HG03354 (cell line): ENCODE results near the gene ELL2.
"Not testable (repeated sequence)": the region's sequence is repeated elsewhere in the genome, so short reads cannot be mapped to it uniquely, and the experiment has no call there.

Experiments used
- ATAC-seq: cut with Tn5 transposase; IDR thresholded peaks from one replicate; pipeline ENCODE4 v1.9.1; 2021; ENCODE audit warnings: mild to moderate bottlenecking; ENCODE audit not compliant: unreplicated experiment, poor library complexity, severe bottlenecking

ELL2 gene

DNA sequence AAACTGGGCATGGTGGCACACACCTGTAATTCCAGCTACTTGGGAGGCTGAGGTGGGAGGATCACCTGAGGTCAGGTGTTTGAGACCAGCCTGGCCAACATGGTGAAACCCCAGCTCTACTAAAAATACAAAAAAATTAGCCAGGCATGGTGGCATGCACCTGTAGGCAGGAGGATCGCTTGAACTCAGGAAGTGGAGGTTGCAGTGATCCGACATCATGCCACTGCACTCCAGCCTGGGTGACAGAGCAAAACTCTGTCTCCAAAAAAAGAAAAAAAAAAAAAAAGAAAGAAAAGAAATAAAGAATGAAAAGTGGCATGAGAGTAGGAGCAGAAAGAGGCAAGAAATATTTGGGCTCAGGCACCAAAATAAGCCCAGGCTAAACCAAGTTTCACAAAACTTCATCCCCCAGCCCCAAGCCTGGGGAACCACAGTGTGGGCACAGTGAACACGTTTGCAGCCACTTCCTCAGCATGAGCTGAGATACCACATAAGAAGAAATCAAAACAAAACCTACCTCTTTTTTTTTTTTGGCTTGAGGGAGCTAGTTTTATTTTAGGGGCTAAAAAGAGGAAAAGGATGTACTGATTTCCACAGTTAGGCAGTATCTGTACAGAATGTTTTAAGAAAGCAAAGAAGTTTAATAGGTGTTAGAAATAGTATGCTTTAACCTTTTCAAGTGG lies 92.3 kb downstream of the ELL2 start:
- peak; percentile 50 for ATAC-seq

DNA sequence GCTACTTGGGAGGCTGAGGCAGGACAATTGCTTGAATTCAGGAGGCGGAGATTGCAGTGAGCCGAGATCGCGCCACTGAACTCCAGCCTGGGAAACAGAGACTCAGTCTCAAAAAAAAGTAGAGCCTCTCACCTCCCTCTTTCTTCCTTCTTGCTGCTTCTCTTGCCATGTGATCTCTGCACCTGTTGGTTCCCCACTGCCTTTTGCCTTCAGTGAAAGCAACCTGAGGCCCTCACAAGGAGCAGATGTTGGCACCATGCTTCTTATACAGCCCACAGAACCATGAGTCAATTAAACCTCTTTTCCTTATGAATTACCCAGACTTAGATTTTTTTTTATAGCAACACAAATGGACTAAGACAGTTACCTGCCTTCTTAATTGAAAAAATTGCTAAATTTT lies 93.5 kb downstream of the ELL2 start:
- ATAC-seq, result no peak

DNA sequence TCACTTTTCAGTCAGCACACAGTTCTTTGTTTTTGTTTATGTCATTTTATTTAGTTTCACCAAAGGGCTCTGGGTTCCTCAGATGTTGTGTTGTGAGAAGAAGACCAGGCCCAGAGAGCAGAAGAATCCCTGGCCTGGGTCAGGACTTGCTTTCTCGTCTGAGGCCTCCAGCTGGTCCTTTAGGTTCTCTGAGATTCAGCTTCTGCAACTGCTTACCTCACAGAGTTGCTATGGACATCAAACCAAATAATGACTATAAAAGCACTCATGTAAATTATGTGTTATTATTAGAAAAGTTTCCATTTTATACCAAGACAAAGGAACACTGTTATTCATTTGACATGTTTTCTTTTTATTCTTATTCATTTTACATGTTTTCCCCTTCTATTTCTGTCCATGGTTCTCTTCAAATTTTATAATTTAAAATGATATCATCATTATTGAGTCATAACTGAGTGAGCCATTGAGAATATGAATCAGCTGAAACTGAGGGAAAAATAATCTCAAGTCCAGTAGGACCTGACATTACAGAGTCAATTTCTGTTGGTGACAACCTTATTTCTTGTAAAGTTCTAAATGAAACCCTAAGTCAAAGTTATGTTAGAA lies 95.1 kb downstream of the ELL2 start:
- peak; percentile 28 for ATAC-seq

- no peak for ATAC-seq
These were observed 96.6 kb downstream of the ELL2 start for GRCh38 chr5:95864944-95865504.

- no peak for ATAC-seq
These were observed 97.2 kb downstream of the ELL2 start for GRCh38 chr5:95864456-95864855.

DNA sequence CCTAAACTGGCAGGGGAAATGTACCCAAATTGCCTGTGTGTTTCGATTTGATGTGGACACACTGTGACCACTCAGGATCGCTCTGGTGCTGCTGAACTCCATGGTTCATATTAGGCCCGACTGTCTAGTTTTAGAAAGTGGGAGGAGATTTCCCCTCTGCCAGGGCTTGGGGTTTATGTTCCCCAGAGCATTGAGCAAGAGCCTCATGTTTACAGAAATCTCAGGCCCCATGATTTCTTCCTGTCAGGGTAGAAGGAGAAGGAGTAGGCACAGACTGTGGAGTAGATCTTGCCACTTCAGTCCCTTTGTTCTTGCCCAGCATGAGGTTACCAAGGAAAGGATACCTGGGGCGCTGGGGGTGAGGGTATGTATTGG lies 98.3 kb downstream of the ELL2 start:
- no peak for ATAC-seq

GRCh38 chr5:95862671-95863382 lies 98.8 kb downstream of the ELL2 start:
- ATAC-seq, result no peak

- ATAC-seq, result no peak
These were observed 99.6 kb downstream of the ELL2 start for GRCh38 chr5:95861864-95862561.

DNA sequence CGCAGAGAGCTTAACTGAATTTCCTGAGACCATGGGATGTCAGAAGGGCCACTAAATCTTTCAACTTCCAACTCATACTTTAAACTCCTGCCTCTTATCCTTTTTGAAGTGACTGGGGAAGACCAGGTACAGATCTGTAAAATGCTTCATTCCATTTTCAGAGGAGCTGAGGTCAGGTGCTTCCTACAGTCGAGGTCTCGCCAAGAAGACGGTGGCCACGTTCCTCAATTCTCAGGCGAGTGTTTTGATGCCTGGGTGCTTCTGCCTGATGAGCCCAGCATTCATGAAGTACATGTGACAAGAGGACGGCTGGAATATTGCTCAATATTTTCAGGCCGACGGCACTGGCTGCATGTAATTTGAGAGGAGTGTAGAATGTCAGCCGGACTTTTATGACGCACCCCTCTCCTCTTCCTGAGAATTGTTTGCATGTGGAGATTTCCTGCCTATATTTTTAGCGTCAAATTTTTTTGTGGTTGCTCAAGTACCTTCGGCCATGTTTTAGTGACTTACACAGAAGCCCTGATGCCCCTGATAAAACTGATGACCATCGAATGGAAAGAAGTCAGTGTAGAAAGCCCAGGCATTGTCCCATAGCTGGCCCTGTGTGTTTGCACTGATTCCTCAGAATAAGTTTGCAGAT lies 100.3 kb downstream of the ELL2 start:
- no peak for ATAC-seq

DNA sequence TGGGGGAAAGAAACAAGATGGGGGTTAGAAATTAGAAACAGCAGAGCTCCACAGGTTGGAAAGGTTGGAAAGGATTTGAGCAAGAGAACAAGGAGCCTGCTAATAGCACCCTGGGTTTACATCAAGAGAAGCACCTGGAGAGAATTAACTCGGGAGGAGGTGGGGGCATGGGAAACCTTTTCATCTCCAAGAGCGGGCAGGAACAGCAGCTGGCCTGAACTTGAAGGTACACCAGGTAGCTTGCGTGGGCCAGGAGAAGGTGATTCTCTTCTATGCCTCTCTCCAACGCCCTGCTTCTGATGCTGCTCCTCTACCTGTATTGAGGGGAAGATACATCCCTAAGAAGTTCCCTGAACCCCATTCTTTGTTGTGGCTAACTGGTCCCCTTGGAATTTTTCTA lies 102.0 kb downstream of the ELL2 start:
- ATAC-seq, result no peak

DNA sequence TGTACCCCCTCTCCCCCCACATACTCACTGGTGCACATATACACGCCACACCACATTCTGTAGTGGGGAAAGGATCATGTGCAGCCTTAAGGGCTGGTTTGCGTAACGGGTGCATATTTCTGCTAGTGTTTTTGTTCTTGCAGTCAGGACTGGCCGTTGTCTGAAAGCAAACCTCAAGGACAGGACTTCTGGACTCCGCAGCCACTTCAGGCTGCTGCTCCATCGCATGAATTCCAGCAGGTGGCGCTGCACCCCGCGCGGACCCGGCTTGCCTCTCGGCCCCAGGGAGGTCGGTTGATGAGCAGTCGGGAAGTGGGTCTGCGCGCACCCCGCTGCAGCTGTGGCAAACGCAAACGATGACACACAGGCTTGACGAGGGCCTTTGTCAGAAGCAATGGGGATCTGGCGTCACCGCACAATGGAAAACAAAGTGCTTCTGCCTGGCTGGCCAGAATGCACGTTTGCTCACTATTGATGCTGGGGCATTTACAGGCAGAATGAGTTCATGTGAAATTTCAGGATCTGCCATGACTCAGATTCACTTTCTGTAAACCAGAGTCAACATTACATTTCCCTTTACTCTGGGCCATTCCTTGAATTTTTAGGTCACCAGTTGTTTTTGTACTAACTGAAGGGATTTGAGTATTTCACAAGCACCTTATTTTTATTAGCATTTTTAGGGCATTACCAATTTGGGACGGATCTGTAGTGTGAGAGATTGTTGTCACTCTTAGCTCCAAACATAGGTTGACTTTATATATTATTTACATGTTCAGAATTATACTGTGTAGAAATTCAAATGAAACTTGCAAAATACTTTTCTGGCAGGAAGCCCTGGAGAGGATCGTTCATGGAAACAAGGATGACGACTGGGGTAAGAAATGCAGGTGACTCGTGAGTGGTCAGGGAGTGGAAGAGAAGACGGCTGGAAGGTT lies 102.7 kb downstream of the ELL2 start:
- peak; percentile 93 for ATAC-seq

DNA sequence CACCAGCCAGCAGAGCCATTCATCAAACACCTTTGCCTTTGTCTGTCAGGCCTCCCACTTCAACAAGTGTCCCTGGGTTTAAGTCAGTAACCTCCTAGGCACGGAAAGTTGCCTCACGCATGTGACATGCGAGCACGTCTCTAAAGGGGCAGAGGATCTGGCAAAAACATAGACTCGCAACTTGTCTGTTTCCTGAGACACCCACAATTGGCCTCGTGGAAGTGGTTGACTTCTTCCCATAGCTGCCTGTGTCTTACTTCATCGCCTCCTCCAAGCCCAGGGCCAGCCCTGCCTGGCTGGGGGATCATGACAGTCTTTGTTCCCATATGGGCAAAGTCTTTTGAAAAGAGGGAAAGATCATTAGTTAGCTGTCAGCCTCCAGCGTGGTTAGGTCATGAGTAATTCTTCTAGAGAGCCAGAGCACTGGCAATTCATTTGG lies 103.6 kb downstream of the ELL2 start:
- ATAC-seq, result no peak

- no peak for ATAC-seq
These were observed 104.3 kb downstream of the ELL2 start for GRCh38 chr5:95857185-95857945.

DNA sequence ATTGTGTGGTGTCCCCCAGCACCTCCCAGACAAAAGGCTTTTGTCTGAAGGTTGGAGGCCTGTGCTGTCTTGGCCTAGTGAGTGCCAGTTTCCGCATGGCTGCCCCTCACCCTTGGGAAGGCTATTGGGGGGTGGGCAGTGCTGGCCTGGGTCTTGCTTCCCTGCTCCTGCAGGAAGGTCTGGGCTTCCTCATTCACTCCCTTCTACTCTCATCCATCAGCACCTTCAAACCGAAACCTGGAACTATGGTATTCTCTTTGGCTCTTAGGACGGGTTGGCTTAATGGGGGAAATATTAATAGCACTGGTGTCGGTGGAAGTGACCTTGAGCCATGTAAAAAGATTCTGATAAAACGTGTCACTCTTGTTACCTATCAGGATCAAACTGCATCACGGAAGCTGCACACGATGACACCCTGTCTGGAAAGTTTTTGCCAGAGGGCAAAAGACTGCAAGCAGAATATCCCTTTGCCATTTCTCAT lies 105.1 kb downstream of the ELL2 start:
- ATAC-seq, result no peak

GRCh38 chr5:95853490-95853889 lies 108.2 kb downstream of the ELL2 start:
- ATAC-seq, result no peak

DNA sequence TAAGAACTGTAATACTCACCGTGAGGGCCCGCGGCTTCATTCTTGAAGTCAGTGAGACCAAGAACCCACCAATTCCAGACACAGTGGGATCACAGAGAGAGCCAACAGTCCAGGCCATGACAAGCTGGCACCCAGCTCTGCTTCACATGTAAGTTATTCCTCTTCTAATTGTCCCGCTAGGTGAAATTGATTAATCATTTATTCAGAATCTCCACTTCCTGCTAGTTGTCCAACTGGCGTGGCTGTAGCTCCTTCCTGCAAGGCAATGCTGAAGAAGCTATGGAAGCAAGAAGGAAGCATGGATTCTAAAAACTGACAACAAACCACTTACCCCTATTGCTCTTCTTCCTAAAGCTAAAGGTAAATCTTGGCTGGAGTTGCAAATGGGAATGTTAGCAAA lies 109.1 kb downstream of the ELL2 start:
- no peak for ATAC-seq

DNA sequence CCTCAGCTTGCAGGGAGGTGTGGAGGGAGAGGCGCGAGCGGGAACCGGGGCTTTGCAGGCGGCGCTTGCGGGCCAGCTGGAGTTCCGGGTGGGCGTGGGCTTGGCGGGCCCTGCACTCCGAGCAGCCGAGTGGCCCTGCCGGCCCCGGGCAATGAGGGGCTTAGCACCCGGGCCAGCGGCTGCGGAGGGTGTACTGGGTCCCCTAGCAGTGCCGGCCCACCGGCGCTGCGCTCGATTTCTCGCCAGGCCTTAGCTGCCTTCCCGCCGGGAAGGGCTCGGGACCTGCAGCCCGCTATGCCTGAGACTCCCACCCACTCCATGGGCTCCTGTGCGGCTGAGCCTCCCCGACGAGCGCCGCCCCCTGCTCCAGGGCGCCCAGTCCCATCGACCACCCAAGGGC lies 110.5 kb downstream of the ELL2 start:
- not testable (repeated sequence) for ATAC-seq

DNA sequence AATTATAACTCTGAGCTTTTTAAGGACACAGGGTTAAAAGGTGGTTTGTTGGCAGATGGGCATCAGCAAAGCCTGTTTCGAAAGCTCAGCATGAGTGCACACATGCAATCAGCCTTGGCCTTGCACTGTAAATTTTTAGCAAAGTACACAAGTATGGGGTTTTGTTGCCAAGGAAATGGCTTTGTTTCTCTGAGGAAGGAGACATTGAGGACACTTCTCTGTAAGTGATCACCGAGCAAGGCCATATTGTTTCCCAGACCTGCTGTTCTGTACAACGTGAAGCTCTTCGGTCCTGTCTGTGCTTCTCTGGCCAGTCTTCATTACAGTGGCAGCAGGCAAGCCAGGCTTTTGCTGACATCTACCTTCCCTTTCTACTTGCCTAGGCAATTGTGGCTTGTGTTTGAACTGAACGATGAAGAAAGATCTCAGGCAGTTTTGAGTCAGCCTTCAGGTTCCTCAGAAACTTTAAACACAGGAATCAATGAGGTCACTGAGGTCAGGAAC lies 111.2 kb downstream of the ELL2 start:
- ATAC-seq, result no peak
